ENCODE measurements around the gene DUSP8.
"Not testable (repeated sequence)": the region's sequence is repeated elsewhere in the genome, so short reads cannot be mapped to it uniquely, and the experiment has no call there.

Gene DUSP8

DNA sequence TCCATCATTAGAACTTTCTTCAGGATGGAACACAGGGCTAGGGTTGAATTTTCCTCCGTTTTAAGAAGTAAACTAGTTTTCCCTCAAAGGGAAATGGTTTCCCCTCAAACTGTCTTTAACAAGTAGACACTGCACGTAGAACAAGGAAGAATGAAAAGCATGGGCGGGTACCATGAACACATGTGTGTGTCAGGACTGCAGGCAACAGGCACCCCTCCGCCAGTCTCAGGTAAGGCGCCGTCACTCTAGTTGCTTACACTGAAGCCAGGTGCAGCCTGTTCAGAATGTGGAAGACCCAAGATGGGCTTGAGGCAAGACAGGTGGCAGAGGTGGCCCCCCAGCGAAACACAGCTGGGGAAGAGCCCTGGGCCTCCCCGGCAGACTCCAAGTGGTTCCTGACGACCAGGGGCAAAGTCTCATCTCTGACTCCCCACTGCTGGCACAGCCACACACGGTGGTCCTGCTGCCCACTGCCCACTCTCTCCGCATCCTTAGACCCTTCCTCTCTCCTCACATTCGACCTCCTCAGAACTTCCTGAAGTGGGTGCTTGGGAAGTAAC is 60.1 kb downstream of the DUSP8 start:
- DNase-seq: no peak

DNA sequence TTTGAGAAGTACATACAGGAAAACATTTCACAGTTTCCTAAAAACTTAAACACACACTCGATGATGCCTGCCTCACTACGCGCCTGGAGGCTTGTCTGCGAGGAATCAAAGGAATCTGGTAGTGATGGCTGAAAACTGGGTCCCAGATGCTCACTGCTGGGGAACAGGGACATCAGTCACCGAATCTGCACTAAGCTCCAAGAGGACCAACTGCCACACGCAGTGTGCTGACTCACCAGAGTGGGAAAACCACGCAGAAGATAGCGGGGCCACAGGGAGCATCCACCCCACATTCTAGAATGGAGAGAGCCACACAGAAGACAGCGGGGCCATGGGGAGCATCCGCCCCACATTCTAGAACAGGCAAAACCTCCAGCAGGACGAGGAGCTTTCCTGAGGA is 61.1 kb downstream of the DUSP8 start:
- DNase-seq: no peak

DNA sequence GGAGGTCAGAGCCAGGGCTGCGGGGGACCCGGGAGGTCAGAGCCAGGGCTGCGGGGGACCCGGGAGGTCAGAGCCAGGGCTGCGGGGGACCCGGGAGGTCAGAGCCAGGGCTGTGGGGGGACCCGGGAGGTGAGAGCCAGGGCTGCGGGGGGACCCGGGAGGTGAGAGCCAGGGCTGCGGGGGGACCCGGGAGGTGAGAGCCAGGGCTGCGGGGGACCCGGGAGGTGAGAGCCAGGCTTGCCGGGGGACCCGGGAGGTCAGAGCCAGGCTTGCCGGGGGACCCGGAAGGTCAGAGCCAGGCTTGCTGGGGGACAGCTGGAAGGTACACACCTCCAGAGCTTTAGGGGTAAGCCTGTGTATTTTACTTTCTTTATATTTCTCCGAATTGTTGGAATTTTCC is 61.7 kb downstream of the DUSP8 start:
- DNase-seq: not testable (repeated sequence)

DNA sequence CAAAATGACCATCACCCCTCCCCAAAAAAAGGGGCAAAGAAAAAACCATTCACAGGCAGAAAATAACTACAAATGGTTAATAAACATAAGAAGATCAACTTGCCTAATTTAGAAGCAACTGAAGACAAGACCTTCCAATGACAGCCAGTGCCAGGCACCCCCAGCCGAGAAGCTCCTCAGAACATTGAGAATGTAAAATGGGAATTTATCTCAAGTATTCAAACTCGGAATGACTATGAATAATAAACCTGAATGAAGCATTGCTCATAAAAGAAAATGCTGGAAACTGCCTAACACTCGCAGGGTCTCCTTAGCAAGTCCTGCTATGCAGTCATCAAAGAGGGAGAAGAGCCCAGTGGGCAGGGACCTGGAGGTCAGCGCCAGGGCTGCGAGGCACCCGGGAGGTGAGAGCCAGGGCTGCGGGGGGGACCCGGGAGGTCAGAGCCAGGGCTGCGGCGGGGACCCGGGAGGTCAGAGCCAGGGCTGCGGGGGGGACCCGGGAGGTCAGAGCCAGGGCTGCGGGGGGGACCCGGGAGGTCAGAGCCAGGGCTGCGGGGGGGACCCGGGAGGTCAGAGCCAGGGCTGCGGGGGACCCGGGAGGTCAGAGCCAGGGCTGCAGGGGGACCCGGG is 62.3 kb downstream of the DUSP8 start:
- no peak for DNase-seq

DNA sequence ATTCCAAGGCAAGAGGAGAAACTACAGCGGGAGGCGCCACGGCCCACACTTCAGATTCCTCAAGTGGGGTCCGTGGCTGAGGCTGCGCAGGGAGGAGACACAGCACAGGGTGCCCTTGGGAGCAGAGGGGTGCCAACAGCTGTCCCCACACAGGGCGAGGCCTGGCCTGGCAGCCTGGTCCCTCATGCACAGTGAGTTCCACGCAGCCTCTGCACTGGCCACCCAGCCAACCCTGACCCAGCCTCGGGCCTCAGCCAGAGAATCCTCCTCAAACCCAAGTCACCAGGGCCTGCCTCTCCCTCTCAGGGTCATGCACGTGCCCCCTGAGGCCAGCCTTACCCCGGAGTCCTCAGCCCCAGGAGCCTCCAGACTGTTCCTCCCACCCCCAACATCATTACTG is 63.1 kb downstream of the DUSP8 start:
- DNase-seq: no peak

DNA sequence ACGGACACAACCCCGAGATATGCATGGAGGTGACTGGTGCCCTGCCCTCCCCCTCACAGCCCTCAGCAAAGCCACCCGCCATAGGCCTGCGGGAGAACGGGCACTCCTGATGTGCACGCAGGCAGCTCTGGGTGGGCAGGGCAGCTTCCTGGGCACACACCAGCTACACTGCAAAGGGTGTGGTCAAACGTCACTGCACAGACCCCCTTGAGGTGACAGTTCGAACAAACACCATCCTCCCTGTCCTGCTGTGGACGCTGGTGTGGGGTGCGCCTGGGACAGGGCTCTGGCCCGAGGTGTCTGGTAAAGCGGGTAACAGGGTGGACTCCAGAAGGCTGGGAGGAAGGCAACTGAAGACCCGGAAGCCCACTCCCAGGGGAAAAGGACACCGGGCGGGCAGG is 63.6 kb downstream of the DUSP8 start:
- DNase-seq: no peak

DNA sequence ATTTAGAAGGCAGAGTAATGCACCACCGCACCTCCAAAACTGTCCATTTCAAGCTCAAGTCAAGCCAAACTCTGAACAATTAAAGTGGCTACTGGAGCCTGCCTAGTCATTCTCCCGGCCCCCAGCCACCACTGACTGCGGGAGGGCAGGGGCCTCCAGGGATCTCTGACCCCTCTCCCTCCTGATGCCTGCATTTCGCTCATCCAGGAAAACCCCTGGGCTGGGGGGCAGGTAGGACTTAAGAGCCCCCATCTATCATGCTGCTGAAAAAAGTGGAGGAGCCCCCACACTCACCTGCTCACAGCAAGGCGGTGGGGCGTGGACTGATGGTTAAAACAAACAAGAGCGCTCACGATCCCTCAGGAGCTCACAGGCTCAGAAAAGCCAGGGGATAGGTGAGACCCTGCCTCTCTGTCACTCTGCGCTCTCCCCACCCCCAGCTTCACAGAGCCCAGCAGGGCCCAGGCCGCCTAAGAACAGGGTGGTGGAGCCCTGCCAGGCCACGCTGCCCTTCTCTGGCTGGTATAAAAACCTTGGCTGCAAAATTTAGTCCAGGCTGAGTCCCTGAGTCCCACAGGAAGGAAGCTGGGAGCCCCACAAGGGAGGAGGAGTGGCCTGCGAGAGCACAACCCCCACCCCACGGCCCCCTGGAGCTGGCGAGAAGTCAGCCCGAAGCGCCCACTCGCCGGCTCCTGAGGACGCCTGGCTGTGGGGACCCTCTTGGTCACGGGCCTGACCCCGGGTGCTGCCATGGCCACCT is 64.5 kb downstream of the DUSP8 start:
- DNase-seq: no peak

DNA sequence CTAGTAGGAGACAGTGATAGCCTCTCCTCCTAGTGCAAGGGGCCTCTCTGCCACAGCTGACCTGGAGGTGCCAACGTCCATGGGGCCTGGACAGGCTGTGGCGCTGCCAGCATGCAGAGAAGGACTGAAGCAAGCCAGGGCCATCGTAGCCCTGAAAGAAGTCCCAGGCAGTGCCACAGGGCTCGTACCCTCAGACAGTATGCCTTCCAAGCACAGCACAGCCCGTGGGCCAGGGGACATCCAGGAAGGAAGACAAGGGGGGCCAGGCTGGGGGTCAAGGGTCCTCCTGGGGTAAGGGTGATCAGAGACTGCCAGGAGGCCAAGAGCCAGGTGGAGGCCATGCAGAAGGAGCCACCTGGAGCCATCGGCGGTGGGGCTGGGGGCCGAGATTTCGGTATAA is 65.1 kb downstream of the DUSP8 start:
- DNase-seq: no peak

DNA sequence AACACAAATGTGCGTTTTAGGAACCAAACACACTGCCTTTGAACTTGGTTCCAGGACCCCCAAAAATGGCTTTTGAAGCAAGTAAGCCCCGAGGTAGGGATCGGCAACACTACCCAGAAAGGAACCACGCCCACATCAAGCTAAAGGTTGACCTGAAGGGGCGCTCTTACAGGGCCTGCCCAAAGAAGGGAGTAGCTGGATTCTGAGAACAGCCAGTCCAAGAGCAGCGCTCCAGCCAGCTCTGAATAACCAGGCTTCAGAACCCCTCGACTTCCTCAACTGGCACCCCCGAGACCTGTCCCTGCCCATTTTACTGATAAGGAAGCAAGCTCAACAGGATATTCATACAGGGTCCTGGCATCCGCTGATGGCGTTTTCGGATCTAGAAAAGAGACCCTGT is 66.6 kb downstream of the DUSP8 start:
- no peak for DNase-seq

DNA sequence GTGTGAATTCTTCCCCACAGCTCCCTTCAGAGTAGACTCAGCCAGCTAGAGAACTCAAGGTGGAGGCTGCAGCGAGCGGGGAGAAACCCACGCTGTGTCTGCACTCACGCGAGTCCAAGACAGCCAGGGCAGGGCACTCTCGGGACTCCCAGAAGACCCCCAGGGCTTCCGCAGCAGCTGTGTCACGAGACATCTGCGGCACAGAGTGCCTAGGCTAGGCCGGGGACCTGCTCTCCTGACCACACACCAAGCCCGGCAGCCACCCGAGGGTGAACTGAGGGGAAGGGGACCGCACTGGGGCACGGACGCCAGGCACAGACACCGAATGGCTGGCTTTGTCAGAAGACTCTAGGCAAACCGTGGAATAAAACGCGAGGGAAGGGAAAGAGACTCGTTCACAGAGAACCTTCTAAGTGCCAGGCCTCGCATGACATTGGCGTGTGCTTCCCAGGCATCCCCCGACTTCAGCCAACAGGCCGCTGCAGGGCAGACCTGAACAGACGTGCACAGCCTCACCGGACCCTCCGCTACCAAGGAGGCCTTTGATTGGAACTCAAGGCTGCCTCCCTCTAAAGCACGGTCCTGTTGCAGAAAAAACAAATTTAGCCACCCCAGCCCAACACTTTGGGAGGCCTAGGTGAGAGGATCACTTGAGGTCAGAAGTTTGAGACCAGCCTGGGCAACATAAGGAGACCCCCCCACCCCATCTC is 67.3 kb downstream of the DUSP8 start:
- DNase-seq: no peak

DNA sequence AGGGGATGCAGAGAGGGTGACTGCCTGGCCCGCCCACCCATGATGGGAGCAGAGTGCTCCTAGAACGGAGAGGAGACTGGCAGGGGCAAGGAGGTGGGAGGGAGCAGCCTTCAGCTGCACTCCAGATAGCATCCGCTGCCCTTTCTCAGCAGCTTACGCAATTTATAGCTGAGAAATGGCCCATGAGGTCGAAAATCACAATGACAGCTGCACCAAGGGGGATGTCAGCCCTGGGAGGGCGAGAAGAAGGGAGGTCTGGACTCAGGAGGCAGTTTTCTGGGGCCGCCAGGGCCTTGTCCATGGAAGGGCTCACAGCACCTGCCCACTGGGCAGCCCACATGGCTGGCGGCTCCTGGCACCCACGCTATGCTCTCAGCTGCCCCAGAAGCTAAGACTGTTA is 67.9 kb downstream of the DUSP8 start:
- DNase-seq: no peak

All from NCI-H2227 treated with DMSO at 0.1 percent for 48 hours (cell line).